GM12891 (cell line): Measurements from ENCODE around the gene HK1.
"Not testable (repeated sequence)": the region's sequence is repeated elsewhere in the genome, so short reads cannot be mapped to it uniquely, and the experiment has no call there.

Source experiments
- DNase-seq: peaks from one replicate; pipeline ENCODE4 v3.0.0; 2011; ENCODE audit warnings: low spot score; ENCODE audit not compliant: insufficient read length
- FAIRE-seq: peaks from 2 replicates; lab custom pipeline; 2011; peaks lifted over from hg19 to GRCh38; lab: Jason Lieb, UNC
- PAX5 ChIP-seq: IDR thresholded peaks from 2 replicates; pipeline ENCODE4 v1.6.1; 2011; ENCODE audit warnings: low read length, moderate library complexity, mild to moderate bottlenecking; ENCODE audit not compliant: insufficient read depth, severe bottlenecking
- POLR2A ChIP-seq: IDR thresholded peaks from 2 replicates; pipeline ENCODE4 v1.6.1; 2011; ENCODE audit warnings: low read depth, low read length, control low read depth
- POLR2AphosphoS5 ChIP-seq: IDR thresholded peaks from 2 replicates; pipeline ENCODE4 v1.6.1; 2011; ENCODE audit warnings: low read depth, low read length, control low read depth
- POU2F2 ChIP-seq: IDR thresholded peaks from 2 replicates; pipeline ENCODE4 v1.6.1; 2011; ENCODE audit warnings: low read depth, mild to moderate bottlenecking, control low read depth, low read length, moderate library complexity
- SPI1 ChIP-seq: IDR thresholded peaks from 2 replicates; pipeline ENCODE4 v1.6.1; 2011; ENCODE audit warnings: low read depth, low read length, control low read depth
- TAF1 ChIP-seq: IDR thresholded peaks from 2 replicates; pipeline ENCODE4 v1.6.1; 2011; ENCODE audit warnings: low read depth, low read length, control low read depth

The HK1 gene

DNA sequence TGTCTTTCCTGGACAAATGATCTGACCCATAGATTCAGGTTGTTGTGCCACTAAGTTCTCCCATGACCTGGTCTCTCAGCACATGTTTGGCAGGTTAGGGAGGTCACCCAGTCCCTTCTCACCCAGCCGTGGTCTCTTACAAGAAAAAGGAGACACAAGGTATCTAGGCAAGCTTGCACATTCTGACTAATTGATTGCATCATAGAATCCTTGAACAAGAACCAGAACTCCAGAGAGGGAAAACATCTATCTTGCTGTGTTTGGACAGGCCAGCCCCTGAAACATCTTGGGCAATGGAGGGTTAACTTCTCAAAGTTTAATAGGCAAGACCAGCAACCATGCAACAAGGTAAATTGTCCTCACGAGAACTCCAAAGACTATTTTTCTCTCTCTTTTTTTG, 8.5 kb upstream of the HK1 start:
- TF ChIP-seq POU2F2 (no peak), POLR2AphosphoS5 (no peak)
- FAIRE-seq (no peak), DNase-seq (no peak)

DNA sequence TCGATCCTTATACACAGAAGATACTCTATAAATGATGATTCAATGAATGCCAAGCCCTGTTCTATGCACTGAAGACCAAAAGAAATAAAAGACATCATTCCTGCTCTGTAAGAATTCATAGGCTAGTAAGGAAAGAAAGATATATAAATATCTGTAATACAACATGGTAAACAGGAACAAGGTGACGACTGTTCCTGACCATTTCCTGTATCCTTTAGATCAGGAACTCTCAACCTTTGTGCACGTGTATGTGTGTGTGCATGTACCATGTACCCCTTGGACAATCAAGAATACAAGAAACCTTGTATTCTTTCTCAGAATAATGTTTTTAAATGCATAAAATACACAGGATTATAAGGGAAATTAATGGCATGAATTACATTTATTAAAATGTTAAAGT, 7.3 kb upstream of the HK1 start:
- no peak for DNase-seq
- no peak for TF ChIP-seq PAX5
- TF ChIP-seq TAF1: no peak
- TF ChIP-seq POLR2AphosphoS5: no peak
- no peak for TF ChIP-seq POU2F2
- no peak for TF ChIP-seq SPI1
- no peak for TF ChIP-seq POLR2A
- no peak for FAIRE-seq

DNA sequence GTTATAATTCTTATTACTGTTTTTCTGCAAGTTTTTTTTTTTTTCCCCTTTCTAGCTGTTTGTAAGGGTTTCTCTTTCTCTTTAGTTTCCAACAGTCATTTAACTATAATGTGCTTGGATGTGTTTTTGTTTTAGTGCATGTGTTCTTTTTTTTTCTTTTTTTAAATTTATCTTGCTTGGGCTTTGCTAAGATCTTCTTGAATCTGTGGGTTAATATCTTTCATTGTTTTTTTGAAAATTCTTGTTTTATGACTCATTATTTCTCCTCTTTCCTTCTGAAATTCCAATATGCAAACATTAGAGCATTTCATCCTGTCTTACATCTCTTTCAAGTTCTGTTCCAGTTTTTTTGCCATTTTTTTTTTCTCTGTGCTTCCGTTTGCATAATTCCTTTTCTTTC, 5.7 kb upstream of the HK1 start:
- TF ChIP-seq POLR2A (no peak), TAF1 (no peak)
- no peak for DNase-seq
- FAIRE-seq: no peak

DNA sequence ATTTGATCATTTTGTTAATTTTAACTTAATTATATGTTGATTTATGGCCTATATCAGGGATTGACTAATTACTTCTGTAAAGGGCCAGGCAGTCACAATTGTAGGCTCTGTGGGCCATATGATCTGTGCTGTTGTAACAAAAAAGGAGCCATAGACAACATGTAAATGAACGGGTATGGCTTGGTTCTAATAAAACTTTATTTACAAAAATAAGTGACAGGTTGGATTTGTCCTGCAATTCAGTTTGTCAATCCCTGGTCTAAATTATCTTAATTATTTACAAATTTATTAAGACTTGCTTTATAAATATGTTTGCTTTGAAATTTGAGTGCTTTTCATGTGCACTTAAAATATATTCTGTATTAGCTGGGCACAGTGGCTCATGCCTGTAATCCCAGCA, 2.9 kb upstream of the HK1 start:
- TF ChIP-seq PAX5 (no peak), POLR2A (no peak), TAF1 (no peak), POLR2AphosphoS5 (no peak), POU2F2 (no peak), SPI1 (no peak)
- no peak for FAIRE-seq
- no peak for DNase-seq

DNA sequence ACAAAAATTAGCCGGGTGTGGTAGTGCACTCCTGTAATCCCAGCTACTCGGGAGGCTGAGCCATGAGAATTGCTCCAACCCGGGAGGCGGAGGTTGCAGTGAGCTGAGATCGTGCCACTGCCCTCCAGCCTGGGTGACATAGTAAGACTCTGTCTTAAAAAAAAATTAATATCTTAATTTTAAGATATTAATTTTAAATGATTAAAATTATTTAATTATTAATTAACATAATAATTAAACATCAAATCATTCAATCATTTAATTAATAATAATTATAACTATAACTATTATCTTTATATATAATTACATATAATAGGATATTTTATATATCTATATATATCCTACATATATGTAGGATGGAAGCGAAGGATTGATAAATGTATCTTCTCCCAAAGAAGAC, 1.8 kb upstream of the HK1 start:
- no peak for DNase-seq
- no peak for FAIRE-seq
- no peak for TF ChIP-seq POU2F2
- no peak for TF ChIP-seq POLR2A
- TF ChIP-seq TAF1: no peak
- no peak for TF ChIP-seq SPI1
- TF ChIP-seq PAX5: no peak
- no peak for TF ChIP-seq POLR2AphosphoS5

DNA sequence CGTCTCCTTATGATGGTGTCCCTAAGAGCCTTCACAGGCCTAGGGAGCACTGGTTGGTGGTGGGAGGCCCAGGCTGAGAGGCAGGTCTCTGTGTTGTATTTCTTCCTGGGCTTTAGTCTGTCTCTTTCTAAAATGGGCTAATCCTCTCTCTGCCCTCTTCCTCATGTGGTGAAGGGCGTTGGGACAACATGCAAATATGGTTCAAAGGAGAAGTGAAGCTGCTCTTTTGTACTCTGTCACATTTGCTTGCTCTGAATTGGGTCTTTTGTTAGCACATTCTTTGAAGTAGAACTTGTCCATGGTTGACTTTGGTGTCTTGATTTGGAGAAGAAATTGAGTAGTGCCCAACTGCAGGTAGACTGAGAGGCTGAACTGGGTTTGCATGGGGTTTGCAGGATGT, 814 bp downstream of the HK1 start:
- TF ChIP-seq SPI1 (0 out of 2 replicates have a peak, but pooled peaks have one; percentile 13), TAF1 (no peak)
- no peak for FAIRE-seq
- DNase-seq: no peak

DNA sequence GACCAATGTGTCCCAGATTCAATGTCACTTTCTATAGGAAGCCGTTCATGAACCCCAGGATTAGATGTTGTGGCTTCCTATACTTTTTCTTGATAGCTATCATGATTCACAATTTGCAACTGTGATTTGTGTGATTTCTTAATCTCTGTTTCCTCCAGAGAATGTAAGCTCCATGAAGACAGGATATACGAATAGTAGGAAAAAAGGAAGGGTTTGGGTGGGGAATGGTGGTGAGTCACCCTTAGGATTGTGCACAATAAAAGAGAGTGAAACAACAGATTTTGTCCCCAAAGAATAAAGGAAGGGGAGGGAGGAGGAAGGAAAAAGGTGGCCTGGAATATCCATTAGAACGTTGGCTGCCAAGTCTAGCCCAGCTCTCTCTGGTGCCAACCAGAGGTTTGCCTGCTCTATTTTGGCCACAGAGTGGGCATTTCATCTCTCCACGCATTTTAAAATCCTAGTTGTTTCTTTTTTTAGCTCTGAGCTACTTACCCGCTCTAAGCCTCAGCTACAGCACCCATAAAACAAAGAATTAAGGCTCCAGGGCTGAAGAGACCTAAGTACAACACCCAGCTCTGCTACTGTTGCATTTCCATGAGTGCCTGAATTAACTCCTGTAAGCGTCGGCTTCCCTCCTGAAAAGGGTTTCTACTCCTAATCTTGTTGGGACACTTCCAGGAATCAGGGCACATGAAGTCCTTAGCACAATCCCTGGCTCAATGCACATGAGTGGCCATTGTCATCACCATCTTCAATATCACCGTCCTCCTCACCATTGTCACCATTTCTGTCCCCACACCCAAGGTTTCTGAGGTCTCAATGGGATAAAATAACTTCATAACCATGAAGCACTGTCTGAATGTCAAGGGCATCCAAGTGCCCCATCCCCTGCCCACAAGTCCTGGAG, 3.5 kb downstream of the HK1 start:
- no peak for FAIRE-seq
- DNase-seq: no peak
- TF ChIP-seq POU2F2 (no peak), POLR2A (no peak), POLR2AphosphoS5 (no peak), TAF1 (no peak), PAX5 (no peak), SPI1 (no peak)

DNA sequence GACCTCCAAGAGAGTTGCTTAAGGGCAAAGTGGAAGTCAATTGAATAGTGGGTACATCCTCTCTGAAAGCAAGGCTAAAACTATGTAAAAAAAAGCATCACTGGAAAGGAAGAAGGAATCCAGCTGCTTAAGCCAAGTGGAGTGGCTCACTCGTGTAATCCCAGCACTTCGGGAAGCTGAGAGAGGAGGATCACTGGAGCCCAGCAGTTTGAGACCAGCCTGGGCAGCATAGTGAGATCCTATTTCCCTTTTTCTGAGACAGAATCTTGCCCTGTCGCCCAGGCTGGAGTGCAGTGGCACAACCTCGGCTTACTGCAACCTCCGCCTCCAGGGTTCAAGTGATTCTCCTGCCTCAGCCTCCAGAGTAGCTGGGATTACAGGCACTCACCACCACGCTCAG, 6.1 kb downstream of the HK1 start:
- FAIRE-seq, DNase-seq: not testable (repeated sequence)

DNA sequence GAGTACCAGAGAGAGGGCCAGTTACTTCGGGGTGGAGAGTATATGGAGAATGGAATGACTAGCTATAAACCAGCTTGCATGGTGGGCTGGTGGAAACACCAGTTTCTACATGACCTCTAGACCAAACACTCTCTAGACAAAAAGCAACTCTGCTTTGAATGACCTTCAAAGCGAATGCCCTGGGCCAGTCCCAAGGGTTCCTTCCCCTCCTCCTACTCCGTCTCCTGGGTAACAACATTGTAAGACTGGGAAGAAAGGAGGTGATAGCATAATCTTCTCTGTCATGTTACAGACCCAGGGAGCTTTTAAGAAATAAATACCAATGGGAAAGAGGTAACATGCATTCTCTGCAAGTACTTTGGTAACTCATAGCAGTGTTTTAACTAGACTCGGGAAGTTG, 7.4 kb downstream of the HK1 start:
- FAIRE-seq (no peak), DNase-seq (no peak)
- TF ChIP-seq SPI1 (no peak), PAX5 (no peak), TAF1 (no peak), POLR2A (no peak)

DNA sequence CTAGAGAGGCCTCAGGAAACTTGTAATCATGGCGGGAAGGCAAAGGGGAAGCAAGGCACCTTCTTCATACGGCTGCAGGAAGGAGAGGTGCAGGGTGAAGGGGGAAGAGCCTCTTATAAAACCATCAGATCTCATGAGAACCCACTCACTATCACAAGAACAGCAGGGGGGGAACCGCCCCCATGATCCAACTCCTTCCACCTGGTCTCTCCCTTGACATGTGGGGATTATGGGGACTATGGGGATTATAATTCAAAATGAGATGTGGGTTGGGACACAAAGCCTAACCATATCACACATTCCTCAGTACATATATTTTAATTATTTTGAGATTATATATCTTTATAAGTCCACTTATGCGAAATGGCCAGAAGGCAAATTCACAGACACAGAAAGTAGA, 8.9 kb downstream of the HK1 start:
- TF ChIP-seq TAF1 (no peak), POLR2A (no peak), PAX5 (no peak), POLR2AphosphoS5 (no peak), SPI1 (no peak), POU2F2 (no peak)
- DNase-seq (no peak), FAIRE-seq (no peak)

DNA sequence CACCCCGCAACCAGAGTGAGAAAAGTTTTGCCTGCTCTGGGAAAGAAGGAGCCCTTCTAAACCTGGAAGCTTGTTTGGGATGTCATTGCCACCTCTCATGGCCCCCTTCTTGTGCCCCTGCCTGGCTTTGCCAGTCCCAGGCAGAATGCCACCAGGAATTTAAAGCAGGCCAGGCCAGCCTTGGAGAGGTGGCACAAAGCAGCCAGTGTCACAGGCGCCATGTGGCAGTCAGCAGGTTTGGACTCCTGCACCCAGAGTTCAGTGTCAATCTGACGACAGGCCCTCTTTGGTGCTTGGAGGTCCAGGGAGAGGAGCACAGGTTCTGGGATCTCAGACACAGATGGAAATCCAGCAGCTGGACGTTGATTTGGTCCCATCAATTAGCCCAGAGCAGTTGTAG, 12.7 kb downstream of the HK1 start:
- no peak for FAIRE-seq
- DNase-seq: no peak
- TF ChIP-seq POLR2AphosphoS5 (no peak), POU2F2 (no peak), POLR2A (no peak), PAX5 (no peak), SPI1 (no peak), TAF1 (no peak)
